ENCODE results near the gene BSN.

The BSN gene

DNA sequence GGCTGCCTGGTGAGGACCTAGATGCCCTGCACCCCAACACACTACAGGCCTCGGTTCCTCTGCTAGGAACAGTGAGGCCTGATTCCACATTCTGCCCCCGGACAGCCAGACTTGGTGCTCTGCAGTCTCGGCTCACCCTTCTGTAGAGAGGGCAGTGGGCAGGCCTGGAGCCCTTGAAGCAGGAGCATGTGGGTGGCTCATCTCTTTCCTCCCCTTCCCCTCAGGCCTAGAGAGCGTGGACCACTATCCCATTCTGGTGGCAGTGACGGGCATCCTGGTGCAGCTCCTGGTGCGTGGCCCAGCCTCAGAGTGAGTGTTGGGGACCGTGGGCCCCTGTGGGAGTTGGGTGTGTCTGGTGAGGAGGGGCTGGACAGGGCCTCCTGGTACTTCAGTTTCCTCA, 161.9 kb downstream of the BSN start:
- H3K4me3 ChIP-seq (ENCODE audit: low read depth, low read length), result no peak overlapping the region
- TF ChIP-seq, protein P1, sequence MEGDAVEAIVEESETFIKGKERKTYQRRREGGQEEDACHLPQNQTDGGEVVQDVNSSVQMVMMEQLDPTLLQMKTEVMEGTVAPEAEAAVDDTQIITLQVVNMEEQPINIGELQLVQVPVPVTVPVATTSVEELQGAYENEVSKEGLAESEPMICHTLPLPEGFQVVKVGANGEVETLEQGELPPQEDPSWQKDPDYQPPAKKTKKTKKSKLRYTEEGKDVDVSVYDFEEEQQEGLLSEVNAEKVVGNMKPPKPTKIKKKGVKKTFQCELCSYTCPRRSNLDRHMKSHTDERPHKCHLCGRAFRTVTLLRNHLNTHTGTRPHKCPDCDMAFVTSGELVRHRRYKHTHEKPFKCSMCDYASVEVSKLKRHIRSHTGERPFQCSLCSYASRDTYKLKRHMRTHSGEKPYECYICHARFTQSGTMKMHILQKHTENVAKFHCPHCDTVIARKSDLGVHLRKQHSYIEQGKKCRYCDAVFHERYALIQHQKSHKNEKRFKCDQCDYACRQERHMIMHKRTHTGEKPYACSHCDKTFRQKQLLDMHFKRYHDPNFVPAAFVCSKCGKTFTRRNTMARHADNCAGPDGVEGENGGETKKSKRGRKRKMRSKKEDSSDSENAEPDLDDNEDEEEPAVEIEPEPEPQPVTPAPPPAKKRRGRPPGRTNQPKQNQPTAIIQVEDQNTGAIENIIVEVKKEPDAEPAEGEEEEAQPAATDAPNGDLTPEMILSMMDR (IDR thresholded peaks at IDR 0.05; ENCODE audit: borderline replicate concordance, insufficient read depth, low read depth, low read length), result no peak

- TF ChIP-seq, protein P1 (IDR thresholded peaks at IDR 0.05; ENCODE audit: borderline replicate concordance, insufficient read depth, low read depth, low read length), result no peak
- H3K4me3 ChIP-seq (ENCODE audit: low read depth, low read length), result no peak overlapping the region
These were observed 162.5 kb downstream of the BSN start for GRCh38 chr3:49716691-49717210.

GRCh38 chr3:49717211-49717958, 163.1 kb downstream of the BSN start:
- TF ChIP-seq, protein P1 (IDR thresholded peaks at IDR 0.05; ENCODE audit: borderline replicate concordance, insufficient read depth, low read depth, low read length), result no peak
- no peak overlapping the region for H3K4me3 ChIP-seq (ENCODE audit: low read depth, low read length)

DNA sequence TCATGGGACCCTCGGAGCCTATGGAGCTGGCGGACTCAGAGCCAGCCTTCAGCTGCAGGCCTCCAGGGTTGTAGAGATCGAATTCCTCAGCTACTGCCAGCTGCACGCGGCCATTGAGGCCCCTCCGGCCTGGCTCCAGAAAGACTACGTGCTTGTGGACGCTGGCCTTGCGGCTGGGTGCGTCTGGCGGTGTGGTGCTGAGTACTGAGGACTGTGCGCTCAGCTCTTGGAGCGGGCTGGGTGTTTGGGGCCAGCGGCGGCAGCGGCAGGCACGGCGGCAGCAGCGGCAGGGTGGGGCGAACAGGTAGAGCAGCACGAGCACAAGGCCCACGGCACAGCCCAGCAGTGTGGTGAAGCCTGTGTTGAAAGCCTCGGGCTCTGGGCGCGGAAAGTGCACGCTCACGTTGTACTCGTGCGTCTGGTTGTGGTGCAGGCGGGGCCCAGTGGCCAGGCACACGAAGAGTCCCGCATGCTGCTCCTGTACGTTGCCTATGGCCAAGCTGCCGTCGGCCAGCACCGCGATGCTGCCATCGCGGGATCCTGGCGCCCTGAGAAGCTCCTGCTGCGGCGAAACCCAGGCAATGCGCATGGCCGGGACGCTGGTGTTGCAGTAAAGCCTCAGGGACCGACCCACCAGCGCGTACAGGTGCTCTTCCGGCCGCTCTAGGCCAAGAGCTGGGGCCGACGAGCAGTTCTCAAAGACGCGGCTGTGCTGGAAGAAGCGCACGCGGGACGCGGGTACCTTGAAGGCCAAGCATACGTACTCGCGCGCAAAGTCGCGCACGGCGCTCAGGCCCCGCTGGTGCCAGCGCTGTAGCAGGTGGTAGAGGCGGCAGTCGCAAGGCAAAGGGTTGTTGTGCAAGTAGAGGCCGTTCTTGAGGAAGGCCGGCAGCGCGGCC, 163.9 kb downstream of the BSN start:
- H3K4me3 ChIP-seq (ENCODE audit: low read depth, low read length), result no peak overlapping the region
- TF ChIP-seq, protein P1 (IDR thresholded peaks at IDR 0.05; ENCODE audit: borderline replicate concordance, insufficient read depth, low read depth, low read length), result no peak

DNA sequence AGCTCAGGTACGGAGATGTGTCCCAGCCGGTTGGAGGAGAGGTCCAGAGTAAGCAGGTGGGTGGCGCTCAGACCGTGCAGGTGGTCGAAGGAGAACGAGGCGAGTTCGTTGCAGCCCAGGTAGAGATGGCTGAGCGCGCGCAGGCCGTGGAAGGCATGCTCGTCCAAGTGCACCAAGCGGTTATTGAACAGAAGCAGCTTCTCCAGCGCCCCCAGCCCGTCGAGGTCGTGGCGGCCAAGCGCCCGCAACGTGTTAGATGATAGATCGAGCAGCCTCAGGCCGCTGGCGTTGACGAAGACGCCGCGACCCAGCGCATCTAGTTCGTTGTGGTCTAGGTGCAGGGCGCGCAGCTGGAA, 164.6 kb downstream of the BSN start:
- H3K4me3 ChIP-seq (ENCODE audit: low read depth, low read length), result peak overlapping the region; percentile 65
- TF ChIP-seq, protein P1 (IDR thresholded peaks at IDR 0.05; ENCODE audit: borderline replicate concordance, insufficient read depth, low read depth, low read length), result no peak

DNA sequence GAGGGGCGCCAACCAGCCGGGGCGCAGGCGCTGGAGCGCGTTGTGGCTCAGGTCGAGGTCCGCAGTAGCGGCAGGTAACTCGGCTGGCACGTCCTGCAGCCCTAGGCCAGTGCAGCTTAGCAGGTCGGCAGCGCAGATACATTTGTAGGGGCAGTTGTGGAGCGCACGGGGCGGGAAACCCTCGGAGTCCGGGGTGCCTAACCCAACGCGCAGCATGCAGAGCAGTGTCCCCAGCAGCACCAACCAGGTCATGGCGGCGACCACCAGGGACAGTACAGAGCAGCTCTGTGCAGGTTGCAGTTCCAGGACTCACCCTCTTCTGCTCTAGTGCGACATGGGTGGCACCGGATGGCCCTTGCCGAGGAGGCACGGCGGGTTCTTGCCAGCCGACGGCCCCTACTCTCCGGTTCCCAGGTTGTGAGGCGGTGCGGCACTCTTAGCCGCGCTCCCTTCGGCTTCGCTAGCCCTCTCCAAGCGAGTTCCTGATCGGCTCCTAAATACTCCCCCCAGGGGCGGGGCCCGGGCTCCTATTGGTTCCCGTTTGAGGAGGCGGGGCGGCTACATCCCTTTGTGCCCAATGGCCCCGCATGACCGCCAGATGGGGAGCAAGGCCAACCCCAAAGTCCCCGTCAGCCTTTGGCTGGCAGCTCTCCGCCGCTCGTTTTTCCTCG, 165.1 kb downstream of the BSN start, which contains the start of gene AMIGO3:
AMIGO3 (minus strand) TSS at position 471 of the 671 bp plus-strand sequence; CDS start at position 252, 219 bp downstream.
- H3K4me3 ChIP-seq (ENCODE audit: low read depth, low read length), result peak within 1 kb of the TSS; percentile 65
- TF ChIP-seq, protein P1 (IDR thresholded peaks at IDR 0.05; ENCODE audit: borderline replicate concordance, insufficient read depth, low read depth, low read length), result peak; percentile 92
